Measurements from ENCODE around the gene NRAP.

Gene NRAP

DNA sequence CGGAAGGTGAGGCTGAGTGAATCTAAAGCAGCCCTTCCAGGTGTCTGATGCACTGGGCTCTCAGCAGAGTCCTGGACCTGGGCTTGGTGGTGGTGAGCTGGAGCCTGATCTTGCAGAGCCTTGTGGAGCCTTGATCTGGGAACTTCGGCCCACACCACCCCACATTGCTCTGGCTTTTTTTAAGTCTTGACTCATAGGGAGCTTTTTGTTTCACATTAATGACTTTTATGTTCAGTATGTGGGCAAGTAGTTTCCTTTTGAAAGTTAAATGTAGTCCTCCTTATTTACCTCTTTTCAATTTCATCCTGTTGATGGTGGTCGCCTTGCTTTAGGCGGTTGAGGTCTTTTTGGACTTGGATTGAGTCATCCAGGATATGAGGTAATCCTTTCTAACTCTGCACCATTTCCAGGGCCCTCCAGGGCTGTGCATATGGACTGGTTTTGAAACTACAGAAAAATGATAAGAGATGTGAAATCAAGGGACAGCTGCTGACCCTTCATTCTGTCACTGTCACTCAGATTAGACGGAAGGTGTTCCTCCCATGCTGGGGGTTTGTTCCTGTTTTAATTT, 2.9 kb upstream of the NRAP start:
- in situ Hi-C loops (cut with MboI; ENCODE audit: low sequenced_read_pairs, unreplicated experiment), result no loop called here
- TF ChIP-seq, protein P1, sequence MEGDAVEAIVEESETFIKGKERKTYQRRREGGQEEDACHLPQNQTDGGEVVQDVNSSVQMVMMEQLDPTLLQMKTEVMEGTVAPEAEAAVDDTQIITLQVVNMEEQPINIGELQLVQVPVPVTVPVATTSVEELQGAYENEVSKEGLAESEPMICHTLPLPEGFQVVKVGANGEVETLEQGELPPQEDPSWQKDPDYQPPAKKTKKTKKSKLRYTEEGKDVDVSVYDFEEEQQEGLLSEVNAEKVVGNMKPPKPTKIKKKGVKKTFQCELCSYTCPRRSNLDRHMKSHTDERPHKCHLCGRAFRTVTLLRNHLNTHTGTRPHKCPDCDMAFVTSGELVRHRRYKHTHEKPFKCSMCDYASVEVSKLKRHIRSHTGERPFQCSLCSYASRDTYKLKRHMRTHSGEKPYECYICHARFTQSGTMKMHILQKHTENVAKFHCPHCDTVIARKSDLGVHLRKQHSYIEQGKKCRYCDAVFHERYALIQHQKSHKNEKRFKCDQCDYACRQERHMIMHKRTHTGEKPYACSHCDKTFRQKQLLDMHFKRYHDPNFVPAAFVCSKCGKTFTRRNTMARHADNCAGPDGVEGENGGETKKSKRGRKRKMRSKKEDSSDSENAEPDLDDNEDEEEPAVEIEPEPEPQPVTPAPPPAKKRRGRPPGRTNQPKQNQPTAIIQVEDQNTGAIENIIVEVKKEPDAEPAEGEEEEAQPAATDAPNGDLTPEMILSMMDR (IDR thresholded peaks at IDR 0.05; ENCODE audit: borderline replicate concordance, control extremely low read depth, extremely low read depth, insufficient read depth, missing control alignments), result no peak
- DNase-seq (ENCODE audit: low spot score), result peak; percentile 57

GRCh38 chr10:113665806-113666354, 2.0 kb upstream of the NRAP start:
- TF ChIP-seq, protein P1 (IDR thresholded peaks at IDR 0.05; ENCODE audit: borderline replicate concordance, control extremely low read depth, extremely low read depth, insufficient read depth, missing control alignments), result no peak
- in situ Hi-C loops (cut with MboI; ENCODE audit: low sequenced_read_pairs, unreplicated experiment), result no loop called here
- no peak for DNase-seq (ENCODE audit: low spot score)

DNA sequence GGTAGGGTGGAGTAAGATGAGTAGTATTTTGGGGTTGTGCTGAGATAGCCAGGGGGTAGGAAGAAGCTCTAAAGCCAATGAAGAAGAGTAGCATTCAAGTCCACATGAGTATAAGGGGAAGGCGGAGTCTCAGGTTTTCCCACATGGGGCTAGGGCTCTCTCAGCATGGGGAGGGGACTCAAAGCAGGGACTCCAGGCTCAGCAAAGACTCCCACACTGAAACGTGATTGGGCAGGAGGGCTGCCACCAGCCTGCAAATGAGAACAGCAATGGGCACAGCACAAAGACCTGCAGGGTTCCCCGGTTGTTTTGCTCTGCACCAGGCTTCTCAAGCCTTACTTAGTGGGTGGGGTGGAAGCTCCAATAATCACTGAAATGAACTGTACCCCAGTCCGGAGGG, 1.5 kb upstream of the NRAP start:
- in situ Hi-C loops (cut with MboI; ENCODE audit: low sequenced_read_pairs, unreplicated experiment), result no loop called here
- DNase-seq (ENCODE audit: low spot score), result no peak
- TF ChIP-seq, protein P1 (IDR thresholded peaks at IDR 0.05; ENCODE audit: borderline replicate concordance, control extremely low read depth, extremely low read depth, insufficient read depth, missing control alignments), result no peak

GRCh38 chr10:113663142-113663541, 699 bp downstream of the NRAP start:
- in situ Hi-C loops (cut with MboI; ENCODE audit: low sequenced_read_pairs, unreplicated experiment), result no loop called here
- TF ChIP-seq, protein P1 (IDR thresholded peaks at IDR 0.05; ENCODE audit: borderline replicate concordance, control extremely low read depth, extremely low read depth, insufficient read depth, missing control alignments), result no peak
- DNase-seq (ENCODE audit: low spot score), result no peak

DNA sequence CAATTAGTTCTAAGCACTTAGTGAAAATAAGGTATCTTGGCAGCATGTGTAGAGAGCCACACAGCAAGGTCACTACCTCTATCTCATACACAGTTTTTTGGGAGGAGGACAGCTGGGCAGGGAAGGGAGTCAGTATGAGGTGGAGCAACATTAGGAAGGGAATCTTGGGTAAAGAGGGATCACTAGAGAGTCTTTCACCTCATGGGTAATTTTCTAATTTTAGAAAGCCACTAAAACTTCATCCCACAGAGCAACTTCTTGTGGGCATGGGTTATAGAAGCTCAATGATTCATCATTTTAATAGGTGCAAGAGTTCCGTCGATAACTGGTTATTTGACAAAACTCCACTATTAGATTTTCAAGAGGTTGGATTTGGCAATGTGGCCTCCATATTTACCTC, 2.5 kb downstream of the NRAP start:
- TF ChIP-seq, protein P1 (IDR thresholded peaks at IDR 0.05; ENCODE audit: borderline replicate concordance, control extremely low read depth, extremely low read depth, insufficient read depth, missing control alignments), result no peak
- in situ Hi-C loops (cut with MboI; ENCODE audit: low sequenced_read_pairs, unreplicated experiment), result no loop called here
- DNase-seq (ENCODE audit: low spot score), result no peak

GRCh38 chr10:113657544-113657943, 6.3 kb downstream of the NRAP start:
- in situ Hi-C loops (cut with MboI; ENCODE audit: low sequenced_read_pairs, unreplicated experiment), result no loop called here
- DNase-seq (ENCODE audit: low spot score), result no peak
- TF ChIP-seq, protein P1 (IDR thresholded peaks at IDR 0.05; ENCODE audit: borderline replicate concordance, control extremely low read depth, extremely low read depth, insufficient read depth, missing control alignments), result no peak
